Tibial artery (tissue), 4 donors: Measurements from ENCODE around the gene PARVA.

Experiments
- DNase-seq, 2 donors: peaks; one replicate each; pipeline ENCODE4 v3.0.0-alpha.2; 2019
- H3K27ac ChIP-seq, 2 donors: fragments of 200-600 bp; sonication (generic) in 1 of 2; 1 replicate in 1 of 2; 2 replicates in 1 of 2; pipeline ENCODE4 v1.5.1; 2018 to 2019; ENCODE audit warnings: mild to moderate bottlenecking in 1 of 2
- H3K27me3 ChIP-seq, 2 donors: fragments of 200-600 bp; sonication (generic) in 1 of 2; one replicate each; pipeline versions ENCODE4 v1.5.1 to v1.6.0; 2016 to 2019
- H3K36me3 ChIP-seq, 3 donors: fragments of 200-600 bp; sonication (generic) in 2 of 3; one replicate each; pipeline ENCODE4 v1.5.1; 2016 to 2019; ENCODE audit warnings: mild to moderate bottlenecking in 2 of 3
- H3K4me1 ChIP-seq, 4 donors: fragments of 200-600 bp; sonication (generic) in 2 of 4; 1 replicate in 3 of 4; 2 replicates in 1 of 4; pipeline ENCODE4 v1.5.1; 2016 to 2019
- H3K4me3 ChIP-seq, 2 donors: fragments of 200-600 bp; sonication (generic) in 1 of 2; 1 replicate in 1 of 2; 2 replicates in 1 of 2; pipeline ENCODE4 v1.5.1; 2018 to 2019; ENCODE audit warnings: mild to moderate bottlenecking in 2 of 2
- H3K9me3 ChIP-seq, 3 donors: fragments of 200-600 bp; sonication (generic) in 1 of 3; one replicate each; pipeline ENCODE4 v1.5.1; 2016 to 2019
- intact Hi-C: fragments of 100-400 bp; cut with DNase I; formaldehyde crosslinking; loops from one replicate; pipeline ENCODE4 v1.15.0; 2023; ENCODE audit warnings: low total_unique reads
- TF ChIP-seq, protein P1 (sequence below), 2 experiments: fragments of 200-600 bp in 1 of 2; fragments of 450-650 bp in 1 of 2; IDR thresholded peaks; one replicate each; pipeline ENCODE4 v1.5.1; 2017 to 2019; ENCODE audit warnings: antibody characterized with exemption in 2 of 2, mild to moderate bottlenecking in 1 of 2, moderate library complexity in 1 of 2

The PARVA gene

DNA sequence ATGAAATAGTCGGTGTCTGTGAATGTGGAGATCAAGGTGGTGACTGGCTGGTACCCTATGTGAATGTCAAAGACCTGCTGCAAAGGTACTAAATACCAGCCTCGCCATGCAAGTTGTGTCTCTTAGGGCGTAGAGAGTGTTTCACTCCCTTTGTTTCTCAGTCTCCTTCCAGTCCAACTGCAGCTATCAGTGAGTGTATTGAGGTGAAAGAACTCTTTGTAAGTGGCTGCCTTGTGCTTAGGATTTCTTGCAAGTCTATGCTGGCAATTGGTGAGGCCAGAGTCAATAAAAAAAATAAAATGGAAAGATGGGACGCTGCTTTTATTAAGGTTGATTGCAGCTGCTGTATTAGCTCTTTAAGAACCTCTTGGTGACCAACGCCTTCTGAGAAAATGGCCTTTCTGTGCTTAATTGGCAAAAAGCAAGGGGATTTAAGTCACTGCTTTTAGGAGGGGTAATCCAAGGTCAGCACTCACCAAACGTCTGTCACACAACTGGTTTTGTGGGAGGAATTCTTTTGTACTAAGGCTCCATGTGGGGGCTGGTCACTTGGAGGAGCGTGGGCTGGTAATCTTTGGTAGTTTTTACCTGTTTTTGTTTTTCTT is 95.1 kb downstream of the PARVA start:
- no peak for DNase-seq
- Histone ChIP-seq H3K4me1 (peaks cover 0 to 53% (median 40%) of the 10 kb centered on the region in 4 donors), H3K36me3 (peaks cover 35 to 39% (median 37%) of the 10 kb centered on the region in 3 donors), H3K4me3 (no peak overlapping the region), H3K27ac (peak overlapping the region in 1 of 2 donors; percentile 16), H3K27me3 (no peaks in the 10 kb centered on the region), H3K9me3 (no peaks in the 10 kb centered on the region)
- intact Hi-C loops: no loop called here
- TF ChIP-seq, protein P1, sequence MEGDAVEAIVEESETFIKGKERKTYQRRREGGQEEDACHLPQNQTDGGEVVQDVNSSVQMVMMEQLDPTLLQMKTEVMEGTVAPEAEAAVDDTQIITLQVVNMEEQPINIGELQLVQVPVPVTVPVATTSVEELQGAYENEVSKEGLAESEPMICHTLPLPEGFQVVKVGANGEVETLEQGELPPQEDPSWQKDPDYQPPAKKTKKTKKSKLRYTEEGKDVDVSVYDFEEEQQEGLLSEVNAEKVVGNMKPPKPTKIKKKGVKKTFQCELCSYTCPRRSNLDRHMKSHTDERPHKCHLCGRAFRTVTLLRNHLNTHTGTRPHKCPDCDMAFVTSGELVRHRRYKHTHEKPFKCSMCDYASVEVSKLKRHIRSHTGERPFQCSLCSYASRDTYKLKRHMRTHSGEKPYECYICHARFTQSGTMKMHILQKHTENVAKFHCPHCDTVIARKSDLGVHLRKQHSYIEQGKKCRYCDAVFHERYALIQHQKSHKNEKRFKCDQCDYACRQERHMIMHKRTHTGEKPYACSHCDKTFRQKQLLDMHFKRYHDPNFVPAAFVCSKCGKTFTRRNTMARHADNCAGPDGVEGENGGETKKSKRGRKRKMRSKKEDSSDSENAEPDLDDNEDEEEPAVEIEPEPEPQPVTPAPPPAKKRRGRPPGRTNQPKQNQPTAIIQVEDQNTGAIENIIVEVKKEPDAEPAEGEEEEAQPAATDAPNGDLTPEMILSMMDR (IDR thresholded peaks at IDR 0.05): no peak

DNA sequence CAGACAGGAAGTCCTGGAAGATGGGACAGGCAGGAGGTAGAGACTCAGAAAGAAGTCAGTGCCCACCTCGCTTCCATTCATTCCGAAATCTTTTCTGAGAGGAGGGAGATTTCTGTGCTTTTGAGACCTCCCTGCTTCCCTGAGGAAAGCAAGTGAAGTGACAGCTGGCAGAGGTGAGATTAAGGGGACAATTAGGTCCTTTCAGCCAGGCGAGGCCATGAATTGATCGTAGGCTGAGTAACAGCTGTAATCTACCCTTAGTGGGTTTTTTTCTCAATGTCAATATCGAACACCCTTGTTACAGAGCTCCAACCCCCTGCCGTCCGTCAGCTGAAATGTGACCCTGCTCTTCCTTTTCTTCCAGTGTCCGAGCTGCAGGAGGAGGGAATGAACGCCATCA is 96.0 kb downstream of the PARVA start:
- intact Hi-C loops: no loop called here
- no peak overlapping the region for H3K4me3 ChIP-seq
- DNase-seq: no peak
- H3K36me3 ChIP-seq: peaks cover 43 to 48% (median 46%) of the 10 kb centered on the region in 3 donors
- H3K9me3 ChIP-seq: no peaks in the 10 kb centered on the region
- no peaks in the 10 kb centered on the region for H3K27me3 ChIP-seq
- TF ChIP-seq, protein P1 (IDR thresholded peaks at IDR 0.05): no peak
- peak overlapping the region in 1 of 2 donors; percentile 16 for H3K27ac ChIP-seq
- peaks cover 0 to 49% (median 38%) of the 10 kb centered on the region in 4 donors for H3K4me1 ChIP-seq

DNA sequence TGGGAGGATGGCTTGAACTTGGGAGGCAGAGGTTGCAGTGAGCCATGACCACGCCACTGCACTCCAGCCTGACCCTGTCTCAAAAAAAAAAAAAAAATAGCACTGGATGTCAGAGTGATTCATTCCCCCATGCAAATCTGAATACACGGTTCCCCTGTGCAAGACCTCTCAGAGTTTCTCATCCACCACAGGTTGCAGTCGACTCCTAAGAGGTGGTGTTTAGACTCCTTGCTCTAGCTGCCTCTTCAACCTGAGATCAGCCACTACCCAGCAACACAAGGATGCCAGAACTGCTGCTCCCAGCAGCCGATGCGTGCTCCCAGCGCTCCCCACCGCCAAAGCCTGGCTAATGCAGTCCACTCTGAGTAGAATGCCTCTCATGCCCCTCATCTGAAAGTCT is 97.5 kb downstream of the PARVA start:
- Histone ChIP-seq H3K27ac (no peak overlapping the region), H3K4me1 (peaks cover 0 to 38% (median 30%) of the 10 kb centered on the region in 4 donors), H3K9me3 (no peaks in the 10 kb centered on the region), H3K27me3 (no peaks in the 10 kb centered on the region), H3K36me3 (peaks cover 57 to 63% (median 61%) of the 10 kb centered on the region in 3 donors), H3K4me3 (no peak overlapping the region)
- intact Hi-C loops: no loop called here
- TF ChIP-seq, protein P1 (IDR thresholded peaks at IDR 0.05): no peak
- no peak for DNase-seq

DNA sequence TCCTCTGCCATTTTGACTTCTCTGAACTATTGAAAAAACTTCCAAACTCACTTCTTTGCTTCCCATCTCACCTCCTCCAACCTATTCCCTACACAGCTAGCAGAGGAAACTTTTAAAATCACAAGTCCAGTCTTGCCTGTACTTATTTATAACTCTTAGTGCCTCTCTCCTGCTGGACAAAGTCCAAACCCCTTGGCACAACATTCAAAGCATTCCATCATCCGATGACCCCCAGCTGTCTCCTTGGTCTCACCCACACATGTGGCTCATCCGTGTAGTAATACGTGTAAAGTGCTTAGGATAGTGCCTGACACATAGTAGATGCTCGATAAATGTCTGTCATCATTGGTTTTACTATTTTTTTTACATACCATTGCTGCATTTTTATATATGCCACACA is 101.4 kb downstream of the PARVA start:
- intact Hi-C loops: no loop called here
- TF ChIP-seq, protein P1 (IDR thresholded peaks at IDR 0.05): no peak
- no peak for DNase-seq
- H3K27ac ChIP-seq: no peak overlapping the region
- no peaks in the 10 kb centered on the region for H3K9me3 ChIP-seq
- H3K27me3 ChIP-seq: no peaks in the 10 kb centered on the region
- peaks cover 0 to 18% (median 7%) of the 10 kb centered on the region in 4 donors for H3K4me1 ChIP-seq
- no peak overlapping the region for H3K4me3 ChIP-seq
- H3K36me3 ChIP-seq: peaks cover 72 to 88% (median 79%) of the 10 kb centered on the region in 3 donors

DNA sequence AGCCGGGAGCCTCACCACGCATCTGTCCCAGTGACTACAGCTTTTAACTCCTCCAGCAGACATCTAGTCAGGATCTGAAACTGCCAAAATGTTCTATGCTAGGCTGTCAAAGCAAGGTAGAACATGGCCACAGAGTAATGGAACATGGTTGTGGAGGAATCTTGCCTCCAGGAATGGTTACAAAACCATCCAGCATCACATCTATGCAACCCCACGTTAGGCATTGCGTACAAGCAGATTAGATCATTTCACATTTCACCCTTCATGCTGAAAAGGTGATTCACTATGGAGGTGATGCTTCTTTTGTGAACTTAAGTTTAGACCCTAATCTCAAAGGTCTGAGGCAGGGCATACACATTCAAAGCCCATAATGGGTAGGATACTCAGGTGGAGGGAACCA is 103.0 kb downstream of the PARVA start:
- intact Hi-C loops: loop anchor here (10.0 kb wide), 1 partner anchor 96 kb away; no protein-coding TSS in a partner anchor
- Histone ChIP-seq H3K36me3 (peaks cover 58 to 72% (median 62%) of the 10 kb centered on the region in 3 donors), H3K4me3 (no peak overlapping the region), H3K9me3 (no peaks in the 10 kb centered on the region), H3K4me1 (peaks cover 0 to 28% (median 11%) of the 10 kb centered on the region in 4 donors), H3K27ac (no peak overlapping the region), H3K27me3 (no peaks in the 10 kb centered on the region)
- TF ChIP-seq, protein P1 (IDR thresholded peaks at IDR 0.05): no peak
- DNase-seq: no peak
